Activated T-helper 1 cell treated with anti-CD3 and anti-CD28 coated beads, Interleukin-12 subunit alpha, Interleukin-12 subunit beta, Interleukin-2, Interleukin-4 antibody, amounts not matched to agents 30 ng/mL and 10 ng/mL and 1 ng/mL, durations not matched to agents 14 hours and 24 hours and 36 hours (primary cell): ENCODE data around the gene TGM2. TPM values are rescaled to one million over a fixed set of nuclear protein-coding genes. Genes with fewer than 3 reads are reported as not detected.

Source experiments
- DNase-seq: peaks from one replicate; pipeline ENCODE4 v3.0.0; 2021; ENCODE audit warnings: low spot score
- H3K27ac Mint-ChIP-seq: one replicate; pipeline ENCODE4 v1.8.0; 2021; ENCODE audit warnings: mild to moderate bottlenecking, mixed read lengths
- H3K27me3 Mint-ChIP-seq: one replicate; pipeline ENCODE4 v1.8.0; 2022; ENCODE audit warnings: mild to moderate bottlenecking, moderate library complexity, mixed read lengths; ENCODE audit not compliant: insufficient read depth
- H3K36me3 Mint-ChIP-seq: one replicate; pipeline ENCODE4 v1.8.0; 2021; ENCODE audit warnings: low read depth, mixed read lengths
- H3K4me1 Mint-ChIP-seq: one replicate; pipeline ENCODE4 v1.8.0; 2021; ENCODE audit warnings: low read depth, mixed read lengths
- H3K4me3 Mint-ChIP-seq: one replicate; pipeline ENCODE4 v1.8.0; 2021; ENCODE audit warnings: mild to moderate bottlenecking, moderate library complexity, mixed read lengths
- H3K9me3 Mint-ChIP-seq: one replicate; pipeline ENCODE4 v1.8.0; 2021; ENCODE audit warnings: mixed read lengths
- intact Hi-C: fragments of 100-400 bp; cut with micrococcal nuclease; formaldehyde crosslinking; loops from one replicate; pipeline ENCODE4 v1.15.1; 2024
- total RNA-seq: library from RNA; stranded (reverse); gene quantifications from 2 replicates; pipeline ENCODE4 v1.2.3, GENCODE V29; 2022

The TGM2 gene
- total RNA-seq, 1 donor from 2014 or later = not detected

DNA sequence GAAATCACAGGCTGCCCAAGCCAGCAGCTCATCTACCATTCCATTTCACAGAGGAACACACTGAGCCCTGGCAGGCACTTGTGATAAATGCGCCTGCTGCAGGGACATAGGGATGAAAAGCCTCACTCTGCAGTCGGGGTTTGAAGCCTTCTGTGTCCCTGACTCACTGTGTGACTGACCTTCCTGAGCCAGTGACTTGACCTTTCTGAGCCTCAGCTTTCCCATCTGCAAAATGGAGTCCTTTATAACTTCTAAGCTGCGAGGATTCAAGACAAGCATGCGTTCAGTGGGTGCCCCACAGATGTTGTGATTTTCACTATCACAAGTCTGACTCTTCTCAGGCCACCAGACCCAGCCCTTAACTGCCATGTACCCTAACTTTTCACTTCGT, 5.5 kb downstream of the TGM2 start:
- H3K9me3 Mint-ChIP-seq = no peaks in the 10 kb centered on the region
- intact Hi-C loops = no loop called here
- no peaks in the 10 kb centered on the region for H3K4me1 Mint-ChIP-seq
- H3K27ac Mint-ChIP-seq = no peak overlapping the region
- no peak overlapping the region for H3K4me3 Mint-ChIP-seq
- peaks cover 8% of the 10 kb centered on the region for H3K27me3 Mint-ChIP-seq
- no peaks in the 10 kb centered on the region for H3K36me3 Mint-ChIP-seq
- DNase-seq = no peak

DNA sequence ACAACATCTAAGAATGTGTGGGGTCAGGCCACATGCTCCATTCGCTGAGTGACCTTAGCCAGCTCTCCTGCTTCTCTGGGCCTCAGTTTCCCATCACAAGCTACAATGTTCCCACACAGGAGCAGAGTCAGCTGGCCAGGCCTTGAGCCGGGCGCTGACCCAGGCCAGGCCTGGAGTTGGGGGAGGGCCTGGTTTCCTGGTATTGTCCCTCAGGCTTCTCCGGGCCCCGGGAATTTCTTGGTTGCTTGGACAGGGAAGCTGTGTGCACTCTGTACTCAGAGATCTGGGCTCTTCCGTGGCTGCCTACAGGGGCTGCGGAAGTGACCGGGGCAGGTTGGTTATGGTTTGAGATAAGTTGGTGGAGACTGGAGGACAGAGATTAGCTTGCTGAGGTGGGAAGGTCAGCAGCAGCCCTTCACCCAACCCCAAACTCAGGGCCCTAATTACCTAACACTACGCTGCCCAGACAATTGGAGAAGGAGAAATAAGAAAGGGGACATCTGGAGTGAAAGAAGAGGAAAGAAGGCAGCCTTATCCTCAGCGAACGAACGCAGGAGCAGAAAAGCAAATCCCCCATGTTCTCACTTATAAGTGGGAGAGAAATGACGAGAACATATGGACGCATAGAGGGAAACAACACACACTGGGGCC, 6.2 kb downstream of the TGM2 start:
- H3K4me3 Mint-ChIP-seq = no peak overlapping the region

DNA sequence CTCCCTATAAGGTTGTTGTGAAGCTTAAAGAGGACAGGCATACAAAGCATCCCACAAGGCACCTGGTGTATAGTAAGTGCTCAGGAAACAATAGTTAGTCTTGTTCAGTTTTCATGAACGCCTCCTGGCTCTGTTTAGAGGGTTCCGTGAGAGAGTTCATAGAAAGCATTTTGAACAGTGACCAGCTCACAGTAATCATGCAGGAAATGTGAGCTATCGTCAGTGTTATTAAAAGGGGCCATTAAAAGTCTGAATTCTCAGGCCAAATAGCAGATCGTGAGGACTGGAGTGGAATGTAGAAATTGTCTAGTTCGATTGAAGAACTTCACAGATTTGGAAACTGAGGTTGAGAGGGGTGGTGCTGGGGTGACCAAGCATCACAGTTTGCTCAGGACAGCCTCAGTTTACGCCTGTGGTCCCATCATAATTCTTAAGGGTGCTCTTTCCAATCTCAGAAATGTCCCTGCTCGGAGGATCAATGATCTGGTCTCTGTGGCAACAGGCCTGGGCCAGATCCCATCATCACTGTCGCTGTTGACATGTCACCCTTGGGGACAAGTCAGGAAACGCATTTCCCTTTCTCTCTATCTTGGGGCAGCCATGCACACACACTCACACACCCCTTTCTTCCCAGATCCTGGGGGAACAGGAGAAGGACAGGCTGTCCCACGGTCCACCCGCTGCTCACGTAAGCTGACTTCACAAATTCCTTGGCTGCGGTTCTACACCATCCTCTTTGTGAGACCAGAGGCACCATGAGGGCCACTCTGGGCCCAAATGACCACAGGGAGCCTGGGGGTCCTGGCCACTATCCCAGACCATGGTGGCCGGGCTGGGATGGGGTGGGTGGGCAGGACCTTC, 7.2 kb downstream of the TGM2 start:
- Mint-ChIP-seq H3K4me3 (no peak overlapping the region), H3K9me3 (no peaks in the 10 kb centered on the region), H3K27ac (no peak overlapping the region), H3K27me3 (peaks cover 8% of the 10 kb centered on the region), H3K4me1 (peaks cover 2% of the 10 kb centered on the region), H3K36me3 (no peaks in the 10 kb centered on the region)
- intact Hi-C loops = no loop called here
- no peak for DNase-seq

More for the DNA sequence above, 6.2 kb downstream of the TGM2 start:
- Mint-ChIP-seq H3K9me3 (no peaks in the 10 kb centered on the region), H3K4me1 (no peaks in the 10 kb centered on the region), H3K36me3 (no peaks in the 10 kb centered on the region), H3K27me3 (peaks cover 8% of the 10 kb centered on the region), H3K27ac (no peak overlapping the region)
- intact Hi-C loops = no loop called here
- DNase-seq = no peak

DNA sequence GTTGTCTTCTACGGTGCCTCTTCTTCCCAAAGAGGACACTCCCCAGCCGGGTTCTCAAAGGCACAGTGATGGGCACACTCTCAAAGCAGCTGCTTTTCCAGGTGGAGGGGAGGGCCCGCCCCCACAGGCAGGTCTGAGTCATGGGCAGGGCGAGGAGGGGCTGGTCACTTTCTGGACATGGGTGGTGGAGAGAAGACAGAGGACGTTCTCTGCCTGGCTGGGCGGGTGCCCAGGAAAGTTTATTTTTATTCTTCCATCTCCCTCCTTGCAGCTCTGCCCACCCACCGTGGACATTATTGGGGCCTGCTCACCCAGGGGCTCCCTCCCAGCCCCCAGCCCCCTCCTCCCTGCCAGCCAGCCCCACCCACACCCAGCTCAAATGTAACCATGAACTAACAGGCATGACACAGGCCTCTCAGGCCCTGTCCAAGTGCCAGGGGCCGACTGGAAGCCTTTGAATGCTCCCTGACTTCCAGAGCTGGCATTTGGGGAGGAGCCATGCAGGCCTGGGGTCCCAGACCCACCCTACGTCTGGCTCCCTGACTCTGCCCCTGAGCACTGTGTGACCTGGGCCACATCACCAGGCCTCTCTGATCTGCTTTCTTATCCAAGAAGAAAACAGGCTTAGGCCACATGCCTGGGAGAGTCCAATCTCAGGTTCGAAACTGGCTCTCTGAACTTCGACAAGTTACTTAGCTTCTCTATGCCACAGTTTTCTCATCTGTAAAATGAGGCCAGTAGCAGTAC, 8.0 kb downstream of the TGM2 start:
- intact Hi-C loops = no loop called here
- Mint-ChIP-seq H3K4me3 (no peak overlapping the region), H3K27ac (no peak overlapping the region), H3K27me3 (peaks cover 5% of the 10 kb centered on the region), H3K9me3 (no peaks in the 10 kb centered on the region), H3K36me3 (no peaks in the 10 kb centered on the region), H3K4me1 (peaks cover 10% of the 10 kb centered on the region)
- DNase-seq = no peak

DNA sequence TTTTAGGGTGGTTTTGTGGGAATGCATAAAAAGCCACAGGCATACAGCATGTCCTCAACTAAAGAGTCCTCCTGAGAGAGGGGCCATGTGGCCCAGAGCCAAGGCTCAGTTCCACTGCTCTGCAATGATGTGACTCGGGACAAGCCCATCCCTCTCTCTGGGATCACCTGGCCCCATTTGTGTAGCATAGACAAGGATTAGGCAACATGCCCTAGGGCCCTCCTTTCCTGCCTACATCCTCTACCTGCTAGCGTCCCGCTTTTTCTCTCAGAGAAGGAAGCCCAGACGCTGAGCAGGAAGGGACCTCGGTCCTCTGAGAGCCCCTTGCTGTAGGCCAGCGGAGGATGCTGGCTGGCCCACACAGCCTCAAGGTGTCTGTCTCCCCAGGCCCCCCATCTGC, 8.8 kb downstream of the TGM2 start:
- no peak for DNase-seq
- no peak overlapping the region for H3K27ac Mint-ChIP-seq
- H3K4me1 Mint-ChIP-seq = peaks cover 18% of the 10 kb centered on the region
- peaks cover 5% of the 10 kb centered on the region for H3K27me3 Mint-ChIP-seq
- no peak overlapping the region for H3K4me3 Mint-ChIP-seq
- no peaks in the 10 kb centered on the region for H3K36me3 Mint-ChIP-seq
- H3K9me3 Mint-ChIP-seq = no peaks in the 10 kb centered on the region
- intact Hi-C loops = no loop called here

DNA sequence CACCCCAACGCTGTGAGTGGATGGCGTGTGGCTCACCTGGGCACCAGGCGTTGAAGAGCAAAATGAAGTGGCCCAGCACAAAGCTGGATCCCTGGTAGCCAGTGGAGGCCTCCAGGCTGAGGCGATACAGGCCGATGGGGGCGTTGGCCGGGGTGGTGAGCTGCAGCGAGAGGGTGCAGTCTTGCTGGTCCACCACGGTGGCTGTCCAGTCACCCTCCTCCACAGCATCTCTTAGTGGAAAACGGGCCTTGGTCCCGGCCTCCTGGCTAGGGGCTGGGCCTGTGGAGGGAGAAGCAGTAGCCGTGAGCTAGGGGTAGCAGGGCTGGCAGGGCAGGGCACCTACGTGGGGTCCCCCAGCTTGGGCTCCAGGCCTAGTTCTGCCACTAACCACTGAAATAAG, 9.3 kb downstream of the TGM2 start:
- Mint-ChIP-seq H3K9me3 (no peaks in the 10 kb centered on the region), H3K4me1 (peaks cover 19% of the 10 kb centered on the region)
- intact Hi-C loops = no loop called here

DNA sequence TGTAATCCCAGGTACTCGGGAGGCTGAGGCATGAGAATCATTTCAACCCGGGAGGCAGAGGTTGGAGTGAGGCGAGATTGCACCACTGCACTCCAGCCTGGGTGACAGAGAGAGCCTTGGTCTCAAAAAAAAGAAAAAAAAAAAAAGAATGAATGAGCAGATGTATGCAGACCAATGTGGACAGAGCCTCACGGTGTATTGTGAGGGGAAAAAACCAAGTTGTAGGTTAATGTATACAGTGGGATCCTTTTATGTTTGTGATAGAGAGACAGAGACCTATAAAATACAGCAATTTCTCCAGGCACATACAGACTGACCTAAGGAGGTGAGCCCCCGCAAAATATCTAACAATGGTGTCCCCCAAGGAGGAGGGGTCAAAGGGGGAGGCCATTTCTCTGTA, 11.7 kb downstream of the TGM2 start:
- no peak overlapping the region for H3K27ac Mint-ChIP-seq
- H3K4me1 Mint-ChIP-seq = peaks cover 19% of the 10 kb centered on the region
- intact Hi-C loops = no loop called here
- no peak overlapping the region for H3K4me3 Mint-ChIP-seq
- H3K36me3 Mint-ChIP-seq = no peaks in the 10 kb centered on the region
- DNase-seq = no peak
- H3K9me3 Mint-ChIP-seq = no peaks in the 10 kb centered on the region
- H3K27me3 Mint-ChIP-seq = no peaks in the 10 kb centered on the region

More for the DNA sequence above, 9.3 kb downstream of the TGM2 start:
- Mint-ChIP-seq H3K4me3 (no peak overlapping the region), H3K27me3 (peaks cover 3% of the 10 kb centered on the region), H3K27ac (no peak overlapping the region), H3K36me3 (no peaks in the 10 kb centered on the region)
- DNase-seq = no peak

DNA sequence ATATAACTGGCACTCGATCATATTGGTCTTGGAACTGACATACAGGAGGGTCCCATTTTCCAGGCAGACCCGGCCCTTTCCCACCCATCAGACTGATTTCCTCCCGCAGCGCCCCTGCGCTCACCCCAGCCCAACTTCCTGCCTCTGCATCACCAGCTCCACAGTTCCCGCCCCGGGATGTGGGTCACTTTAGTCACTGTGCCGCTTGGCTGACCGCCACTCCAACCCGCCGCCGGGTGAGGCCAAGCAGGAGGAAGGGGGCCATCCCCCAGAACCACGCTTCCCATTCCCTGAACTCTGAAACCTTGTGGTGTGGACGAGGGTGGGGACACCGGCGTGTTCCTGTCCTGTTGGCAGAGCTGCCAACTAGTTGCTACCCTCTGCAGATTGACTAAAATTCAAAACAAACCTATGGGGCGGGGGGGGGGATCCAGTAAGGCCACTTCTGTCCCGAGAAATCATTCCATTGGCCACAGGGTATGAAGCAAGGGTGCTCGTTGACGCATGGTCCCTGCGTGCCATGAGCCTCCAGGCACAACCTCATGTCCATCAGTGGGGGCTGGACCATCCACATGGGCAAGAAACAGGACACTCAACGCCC, 12.3 kb downstream of the TGM2 start:
- H3K36me3 Mint-ChIP-seq = no peaks in the 10 kb centered on the region
- no peaks in the 10 kb centered on the region for H3K27me3 Mint-ChIP-seq
- intact Hi-C loops = no loop called here
- peak overlapping the region; percentile 78 for H3K27ac Mint-ChIP-seq
- H3K4me1 Mint-ChIP-seq = peaks cover 19% of the 10 kb centered on the region
- H3K9me3 Mint-ChIP-seq = no peaks in the 10 kb centered on the region
- peak; percentile 42 for DNase-seq
- peak overlapping the region; percentile 64 for H3K4me3 Mint-ChIP-seq

DNA sequence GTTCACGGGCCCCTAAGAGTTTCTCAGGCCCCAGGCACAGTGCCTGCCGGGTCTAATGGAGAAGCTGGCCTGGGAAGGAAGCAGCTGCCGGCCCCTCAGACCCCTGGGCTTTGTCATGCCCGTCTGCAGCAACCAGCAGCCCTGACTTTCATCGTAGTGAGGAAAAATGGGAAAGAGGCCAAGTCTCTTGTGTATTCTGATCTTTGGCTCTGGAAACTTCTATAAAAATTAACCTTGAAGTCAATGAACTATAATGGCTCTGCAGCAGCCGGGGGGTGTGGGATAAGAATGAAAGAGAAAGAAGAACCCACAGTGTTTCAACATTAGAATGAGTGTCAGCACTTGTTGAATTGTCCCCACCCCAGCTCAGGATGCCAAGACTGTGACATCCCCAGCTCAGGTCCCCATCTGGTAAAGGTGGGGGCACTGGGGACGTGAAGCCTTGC, 12.9 kb downstream of the TGM2 start:
- Mint-ChIP-seq H3K4me3 (peak overlapping the region; percentile 64), H3K36me3 (no peaks in the 10 kb centered on the region), H3K27me3 (no peaks in the 10 kb centered on the region), H3K9me3 (no peaks in the 10 kb centered on the region), H3K4me1 (peaks cover 19% of the 10 kb centered on the region), H3K27ac (peak overlapping the region; percentile 78)
- no peak for DNase-seq
- intact Hi-C loops = no loop called here

DNA sequence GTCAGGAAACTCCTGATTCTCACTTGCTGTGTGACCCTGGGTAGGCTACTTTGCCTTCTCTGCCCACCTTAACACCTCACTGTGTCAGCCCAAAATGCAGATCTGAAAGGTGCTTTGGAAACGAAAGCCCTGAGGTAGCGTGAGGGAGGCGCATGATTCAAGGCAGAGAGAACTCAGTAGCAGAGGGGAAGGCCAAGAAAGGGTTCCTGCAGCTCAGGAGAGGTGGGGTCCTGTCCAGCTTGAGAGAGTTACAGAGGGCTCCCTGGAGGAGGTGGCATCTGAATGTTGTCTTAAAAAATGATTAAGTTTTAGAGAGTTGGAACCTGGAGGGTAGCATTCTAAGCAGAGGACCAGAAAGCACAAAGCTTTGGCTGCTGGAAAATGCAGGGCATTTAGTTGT, 13.6 kb downstream of the TGM2 start:
- intact Hi-C loops = no loop called here
- DNase-seq = no peak
- no peaks in the 10 kb centered on the region for H3K27me3 Mint-ChIP-seq
- no peak overlapping the region for H3K27ac Mint-ChIP-seq
- H3K9me3 Mint-ChIP-seq = no peaks in the 10 kb centered on the region
- no peak overlapping the region for H3K4me3 Mint-ChIP-seq
- H3K4me1 Mint-ChIP-seq = peaks cover 19% of the 10 kb centered on the region
- no peaks in the 10 kb centered on the region for H3K36me3 Mint-ChIP-seq

DNA sequence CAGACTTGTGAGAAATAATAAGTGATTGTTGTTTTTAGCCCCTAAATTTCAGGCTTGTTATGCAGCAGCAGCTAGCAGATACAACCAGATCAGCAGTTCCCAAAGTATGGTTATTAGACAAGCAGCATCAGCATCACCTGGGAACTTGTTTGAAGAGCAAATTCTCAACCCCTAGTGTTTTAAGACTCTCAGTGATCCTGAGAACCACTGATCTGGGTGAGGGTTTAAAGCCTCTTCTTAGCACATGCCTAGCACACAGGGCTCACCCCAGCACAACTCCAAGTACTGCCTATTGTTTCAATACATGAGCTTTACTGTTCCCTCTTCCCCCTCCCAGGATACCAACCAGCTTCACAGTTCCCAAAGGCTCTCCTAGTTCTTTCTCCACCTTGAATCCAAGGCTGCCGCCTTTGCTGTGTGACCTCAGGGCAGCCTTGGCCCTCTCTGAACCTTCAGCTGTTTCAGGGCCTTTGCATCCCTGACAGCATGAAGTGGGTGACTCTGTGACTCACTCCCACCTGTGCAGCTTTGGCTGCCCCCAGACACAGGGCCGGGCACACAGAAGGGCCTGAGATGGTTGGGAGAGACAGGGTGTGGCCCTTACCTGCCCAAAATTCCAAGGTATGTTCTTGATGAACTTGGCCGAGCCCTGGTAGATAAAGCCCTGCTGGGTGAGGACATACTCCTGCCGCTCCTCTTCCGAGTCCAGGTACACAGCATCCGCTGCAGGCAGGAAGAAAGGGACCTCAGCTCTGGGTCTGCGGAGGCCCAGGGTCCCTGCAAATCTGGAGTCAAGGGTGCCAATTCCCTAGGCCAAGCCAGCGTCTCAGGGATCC, 14.5 kb downstream of the TGM2 start:
- no peak for DNase-seq
- H3K27me3 Mint-ChIP-seq = no peaks in the 10 kb centered on the region
- H3K36me3 Mint-ChIP-seq = no peaks in the 10 kb centered on the region
- no peak overlapping the region for H3K27ac Mint-ChIP-seq
- H3K9me3 Mint-ChIP-seq = no peaks in the 10 kb centered on the region
- H3K4me3 Mint-ChIP-seq = no peak overlapping the region
- intact Hi-C loops = no loop called here
- peaks cover 19% of the 10 kb centered on the region for H3K4me1 Mint-ChIP-seq
